Amygdala (tissue), 56 donors: ENCODE measurements around the gene NKPD1.
A peak's percentile ranks its signal among the peaks of the same experiment; 100 is the strongest.

ENCODE experiments used
- DNase-seq, 56 donors: peaks; one replicate each; lab custom pipeline; 2025; lab: John Stamatoyannopoulos, UW

Gene NKPD1

DNA sequence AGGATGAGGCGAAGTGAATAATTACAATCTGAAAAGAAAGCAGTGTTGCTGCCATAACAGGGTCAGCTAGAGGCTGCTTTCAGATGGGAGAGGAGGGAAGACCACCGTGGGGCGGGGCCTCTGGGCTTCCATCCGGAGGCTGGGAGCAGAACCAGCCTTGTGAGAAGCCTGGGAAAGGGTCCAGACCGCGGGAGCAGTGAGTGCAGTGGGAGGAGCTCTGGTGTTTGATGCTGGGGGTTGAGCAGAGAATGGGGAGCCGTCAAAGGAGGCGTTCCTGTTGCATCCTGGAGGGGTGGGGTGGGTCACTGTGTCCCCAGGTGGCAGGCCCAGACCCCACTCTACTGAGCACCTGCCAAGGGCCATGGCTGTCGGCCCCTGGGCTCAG, 18.1 kb downstream of the NKPD1 start:
- peak in 1 of 56 donors; percentile 27 for DNase-seq

DNA sequence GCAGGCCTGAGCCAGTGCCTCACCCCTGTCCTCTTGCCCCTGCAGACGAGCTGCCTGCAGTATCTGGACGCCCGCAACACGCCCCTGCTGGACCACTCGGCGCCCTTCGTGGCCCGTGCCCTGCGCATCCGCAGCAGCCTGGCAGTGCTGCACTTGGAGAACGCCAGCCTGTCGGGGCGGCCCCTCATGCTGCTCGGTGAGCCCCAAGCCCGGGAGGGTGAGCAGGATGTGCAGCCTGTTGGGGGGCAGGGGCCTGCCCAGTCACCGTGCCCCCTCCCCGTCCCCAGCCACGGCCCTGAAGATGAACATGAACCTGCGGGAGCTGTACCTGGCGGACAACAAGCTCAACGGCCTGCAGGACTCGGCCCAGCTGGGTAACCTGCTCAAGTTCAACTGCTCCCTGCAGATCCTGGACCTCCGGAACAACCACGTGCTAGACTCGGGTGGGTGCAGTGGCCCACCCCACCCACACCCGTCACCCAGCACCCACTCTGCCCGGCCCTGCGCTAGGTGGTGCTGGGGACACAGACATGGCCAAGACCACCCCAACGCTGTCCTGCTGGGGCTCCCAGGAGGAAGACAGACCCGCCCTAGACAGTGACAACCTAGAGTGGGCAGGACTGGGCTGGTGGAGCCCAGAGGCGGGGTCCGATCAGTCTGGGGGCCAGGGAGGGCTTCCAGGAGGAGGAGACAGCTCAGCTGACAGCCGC, 18.6 kb downstream of the NKPD1 start:
- no peak for DNase-seq

DNA sequence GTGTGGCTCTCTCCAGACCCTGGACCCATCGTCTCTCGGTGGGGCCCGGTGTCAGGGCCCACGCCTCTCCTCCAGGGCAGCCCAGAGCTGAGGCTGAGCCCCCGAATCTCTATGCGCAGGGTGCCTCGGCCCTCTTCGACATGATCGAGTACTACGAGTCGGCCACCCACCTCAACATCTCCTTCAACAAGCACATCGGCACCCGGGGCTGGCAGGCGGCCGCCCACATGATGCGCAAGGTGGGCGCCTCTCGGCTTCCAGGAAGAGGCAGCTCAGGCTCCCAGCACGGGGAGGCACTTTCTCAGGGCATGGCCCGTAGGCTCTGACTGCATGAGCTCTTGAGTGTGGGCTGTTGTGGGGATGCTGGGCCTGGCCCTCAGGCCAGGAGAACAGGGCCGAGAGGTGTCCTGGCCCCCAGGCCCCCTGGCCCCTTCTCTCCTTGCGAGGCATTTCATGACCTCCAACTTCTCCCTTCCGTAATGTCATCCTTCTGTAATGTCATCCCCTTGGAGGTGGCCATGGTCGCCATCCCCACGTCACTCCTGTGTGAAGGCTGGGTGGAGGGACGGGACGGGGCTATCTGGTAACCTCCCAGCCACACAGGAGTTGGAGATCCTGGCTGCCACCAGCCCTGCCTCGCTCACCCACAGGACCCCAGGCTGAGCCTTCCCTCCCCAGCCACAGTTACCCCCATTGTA, 19.4 kb downstream of the NKPD1 start:
- DNase-seq = peak in 1 of 56 donors; percentile 14

DNA sequence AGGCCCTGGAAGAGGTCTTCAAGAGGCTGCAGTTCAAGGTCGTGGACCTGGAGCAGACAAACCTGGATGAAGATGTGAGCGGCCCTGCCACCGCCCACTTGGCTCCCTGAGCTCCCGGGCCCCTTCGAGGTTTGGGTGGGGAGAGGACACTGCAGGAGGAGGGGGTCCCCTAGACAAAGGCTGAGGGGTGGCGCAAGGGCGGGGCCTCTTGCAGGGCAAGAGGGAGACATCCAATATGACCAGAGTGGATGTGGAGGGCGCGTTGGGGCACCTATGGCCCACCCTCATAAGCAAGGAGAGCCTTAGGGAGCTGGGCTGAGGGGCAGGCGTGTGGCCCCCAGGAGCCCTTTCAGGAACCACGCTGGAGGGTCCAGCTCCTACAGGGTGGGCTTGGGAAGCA, 20.2 kb downstream of the NKPD1 start:
- no peak for DNase-seq

DNA sequence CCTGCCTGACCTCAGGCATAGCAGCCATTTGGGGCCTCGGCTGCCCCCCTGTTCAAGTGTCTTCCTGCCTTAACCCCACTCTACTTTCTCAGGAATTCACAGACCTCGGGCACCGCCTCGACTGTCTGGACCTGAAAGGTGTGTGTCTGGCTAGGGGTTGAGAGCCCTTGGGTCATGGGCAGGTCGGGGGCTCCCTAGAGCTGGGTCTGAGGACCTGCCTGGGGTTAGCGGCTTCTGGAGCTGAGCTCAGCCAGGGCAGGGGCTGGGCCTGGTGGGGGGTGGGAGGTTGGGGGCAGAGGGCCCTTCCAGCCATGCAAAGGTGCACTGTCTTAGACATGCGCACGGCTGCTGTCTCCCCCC, 20.7 kb downstream of the NKPD1 start:
- no peak for DNase-seq

DNA sequence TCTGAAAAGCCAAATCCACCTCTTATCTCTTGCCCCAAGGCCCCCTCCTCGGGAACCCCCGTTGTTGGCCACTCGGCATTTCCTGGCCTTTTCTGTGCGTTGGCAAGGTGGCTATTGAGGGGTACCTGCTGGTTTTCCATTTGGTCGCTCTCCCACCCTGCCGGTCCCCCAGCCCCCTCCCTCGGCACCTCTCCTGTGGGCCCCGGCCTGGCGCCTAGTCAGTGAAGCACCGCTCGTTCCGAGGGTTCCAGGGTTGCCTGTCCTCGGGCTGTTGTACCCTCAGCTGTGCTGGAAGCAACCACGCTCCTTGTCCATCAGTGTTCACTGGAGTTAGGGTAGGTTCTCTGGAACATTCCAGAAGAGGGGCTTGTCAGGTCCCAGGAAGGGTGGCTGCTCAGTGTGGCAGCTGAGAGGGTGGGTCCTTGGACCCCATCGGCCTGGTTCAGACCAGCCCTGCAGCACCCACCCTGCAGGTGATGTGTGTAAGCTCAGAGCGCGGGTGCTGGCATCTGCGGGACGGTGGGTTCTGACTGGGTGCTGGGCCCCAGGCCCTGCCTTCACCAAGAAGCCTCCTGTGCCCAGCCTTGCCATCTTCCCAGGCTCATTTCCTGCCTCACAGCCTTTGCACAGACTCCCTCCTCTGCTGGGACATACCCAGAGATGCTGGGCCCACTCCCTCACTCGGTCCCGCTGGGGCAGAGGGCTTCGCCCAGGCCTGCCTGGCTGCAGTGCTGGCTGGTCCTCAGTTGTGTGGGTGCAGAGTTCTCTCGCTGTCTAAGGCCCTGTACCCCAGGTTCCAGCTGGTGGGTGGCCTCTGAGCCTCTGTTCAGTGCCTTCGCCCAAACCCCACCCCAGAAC, 21.3 kb downstream of the NKPD1 start:
- DNase-seq = no peak

DNA sequence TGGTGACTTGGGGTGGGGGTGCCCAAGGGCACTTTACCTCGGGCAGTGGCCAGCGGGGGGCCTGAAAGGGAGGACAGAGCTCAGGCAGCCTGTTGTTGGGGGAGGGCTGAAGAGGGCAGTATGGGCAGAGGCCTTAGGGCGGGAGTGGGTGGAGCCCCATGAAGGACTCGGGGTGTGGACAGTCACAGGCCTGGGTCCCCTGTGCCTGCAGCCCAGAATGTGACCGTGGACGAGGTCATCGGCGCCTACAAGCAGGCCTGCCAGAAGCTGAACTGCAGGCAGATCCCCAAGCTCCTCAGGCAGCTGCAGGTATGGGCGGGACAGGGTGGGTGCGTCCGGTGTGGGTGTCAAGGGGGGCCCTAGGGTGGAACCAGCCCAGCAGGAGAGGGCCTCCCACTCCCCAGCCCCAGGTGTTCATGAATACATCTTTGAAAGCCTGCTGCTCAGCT, 22.5 kb downstream of the NKPD1 start:
- DNase-seq = no peak

DNA sequence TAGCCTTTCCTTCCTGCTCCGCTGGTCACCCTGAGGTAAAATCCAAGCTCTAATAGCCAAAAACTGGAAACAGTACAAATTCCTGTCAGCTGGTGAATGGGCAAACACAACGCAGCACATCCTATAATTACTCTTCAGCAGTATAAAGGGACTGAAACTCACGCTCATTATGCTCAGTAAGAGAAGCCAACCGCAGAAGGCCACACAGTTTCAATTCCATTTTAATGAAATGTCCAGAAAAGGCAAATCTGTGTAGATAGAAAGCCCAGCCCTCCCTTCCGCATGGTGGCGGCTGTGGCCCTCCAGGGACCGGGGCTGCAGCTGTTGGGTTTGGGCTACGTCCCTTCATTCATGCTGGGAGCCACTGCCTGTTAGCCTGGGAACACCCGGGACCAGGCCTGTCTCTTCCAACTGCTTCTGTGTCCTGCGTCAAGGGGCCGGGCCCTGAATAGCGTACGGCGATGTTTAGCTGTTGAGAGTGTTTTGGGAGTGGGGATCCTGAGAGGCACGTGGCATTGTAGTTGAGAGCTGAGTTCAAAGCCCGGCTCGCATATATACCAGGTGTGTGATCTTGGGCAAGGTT, 23.5 kb downstream of the NKPD1 start:
- peak in 23 of 56 donors; percentile 8 to 63 (median 34) for DNase-seq

DNA sequence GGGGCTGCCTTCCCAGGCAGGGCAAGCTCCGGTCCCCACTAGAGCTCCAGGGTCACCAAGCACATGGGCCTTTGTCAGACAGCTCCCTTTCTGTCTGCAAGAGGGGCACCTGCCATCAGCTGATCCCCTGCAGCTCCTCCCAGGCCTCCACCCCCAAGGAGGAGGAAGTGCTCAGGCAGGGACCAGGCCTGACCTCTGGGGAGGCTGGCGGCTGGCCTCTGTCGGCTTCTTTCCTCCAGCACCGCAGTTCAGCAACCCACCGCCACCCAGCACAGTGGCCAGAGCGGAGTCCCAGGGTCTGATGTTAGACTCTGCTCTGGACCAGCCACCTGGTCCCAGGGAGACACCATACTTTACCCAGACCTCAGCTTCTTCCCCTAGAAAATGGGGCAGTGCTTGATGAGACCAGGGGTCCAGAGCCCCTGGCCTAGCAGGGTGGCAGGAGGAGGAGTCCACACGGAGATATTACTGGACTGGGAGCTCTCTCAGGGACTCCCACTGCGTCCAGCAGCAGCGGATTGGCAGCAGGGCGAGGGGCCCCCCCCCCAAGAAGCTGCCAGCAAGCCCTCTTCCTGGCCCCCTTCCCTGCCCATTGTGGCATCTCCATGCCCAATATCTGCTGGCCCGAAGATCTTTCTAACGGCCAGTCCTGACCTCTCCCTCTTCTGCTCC, 24.1 kb downstream of the NKPD1 start:
- DNase-seq = no peak

DNA sequence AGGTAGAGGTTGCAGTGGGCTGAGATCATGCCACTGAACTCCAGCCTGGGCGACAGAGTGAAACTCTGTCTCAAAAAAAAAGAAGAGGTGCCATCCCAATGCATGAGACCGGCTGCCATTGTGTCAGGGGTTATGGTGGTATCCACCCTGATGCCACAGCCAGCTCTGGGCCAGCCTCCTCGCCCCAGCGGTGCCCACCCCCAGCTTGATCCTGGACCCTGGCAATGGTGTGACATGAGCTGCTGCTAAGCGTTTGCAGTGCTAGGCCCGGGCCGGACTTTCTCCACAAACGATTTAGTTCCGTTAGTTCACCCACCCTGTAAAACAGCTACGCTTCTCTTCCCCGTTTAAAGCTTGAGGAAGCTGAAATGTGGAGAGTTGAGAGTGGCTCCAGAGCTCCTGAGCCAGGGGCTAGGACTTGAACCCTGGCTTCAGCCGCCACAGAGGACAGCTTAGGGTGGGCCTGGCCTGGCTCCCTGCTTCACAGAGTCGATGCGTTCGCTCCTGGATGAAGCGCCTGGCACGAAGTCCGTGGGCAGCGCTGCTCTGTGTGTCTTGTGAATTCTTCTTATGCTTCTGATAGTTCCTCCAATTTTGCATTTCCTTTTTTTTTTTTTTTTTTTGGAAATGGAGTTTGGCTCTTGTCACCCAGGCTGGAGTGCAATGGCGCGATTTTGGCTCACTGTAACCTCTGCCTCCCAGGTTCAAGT, 25.5 kb downstream of the NKPD1 start:
- DNase-seq = no peak

DNA sequence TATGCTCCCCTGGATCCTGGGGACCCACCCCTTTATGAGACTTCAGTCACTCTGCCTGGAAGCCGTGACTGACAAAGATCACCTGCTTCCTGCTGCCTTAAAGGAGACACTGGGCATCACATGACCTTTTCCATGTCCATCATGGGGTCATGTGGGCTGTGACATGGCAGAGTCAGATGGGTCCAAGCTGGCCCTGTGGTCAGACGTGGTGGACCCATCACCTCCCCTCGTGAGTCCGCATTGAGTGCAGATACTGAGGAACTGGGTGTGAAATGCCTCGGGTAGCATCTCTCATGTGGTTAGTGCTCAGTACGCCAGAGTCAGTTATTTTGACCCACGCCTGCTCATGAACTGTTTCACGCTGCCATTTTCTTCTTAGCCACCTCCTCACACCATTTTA, 27.1 kb downstream of the NKPD1 start:
- DNase-seq = no peak

DNA sequence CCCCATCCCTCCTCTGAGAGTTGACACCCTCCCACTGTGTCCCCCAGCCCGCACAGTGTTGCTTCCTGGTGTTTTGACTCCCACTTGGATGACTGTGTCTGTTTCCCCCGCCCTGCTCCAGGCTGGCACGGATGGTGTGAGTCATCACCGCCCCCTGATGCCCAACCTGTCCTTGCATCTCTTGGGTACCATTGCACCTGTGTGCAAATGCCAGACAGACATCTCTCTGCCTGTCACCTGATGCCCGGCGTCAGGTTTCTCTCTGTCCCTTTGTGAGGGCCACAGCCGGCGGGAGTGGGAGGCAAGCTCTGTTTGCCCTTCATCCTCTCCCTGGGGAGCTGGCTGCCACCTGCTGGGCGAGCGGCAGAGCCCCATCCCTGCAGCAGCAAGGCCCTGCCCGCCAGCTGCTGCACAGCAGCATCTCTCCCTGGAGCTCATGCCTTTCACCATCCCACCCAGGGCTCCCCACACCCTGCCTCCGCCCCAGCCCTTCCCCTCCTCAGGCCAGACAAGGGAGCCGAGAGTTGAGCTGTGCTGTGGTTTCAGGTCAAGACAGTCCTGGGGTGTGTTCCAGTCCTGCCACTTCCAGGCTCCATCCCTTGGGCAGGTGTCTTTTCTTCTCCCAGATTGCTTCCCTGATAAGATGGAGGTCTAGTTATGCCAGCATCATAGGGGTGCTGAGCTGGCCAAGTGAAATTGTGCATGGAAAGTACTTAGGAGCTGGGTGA, 29.7 kb downstream of the NKPD1 start:
- peak in 41 of 56 donors; percentile 6 to 81 (median 35) for DNase-seq

DNA sequence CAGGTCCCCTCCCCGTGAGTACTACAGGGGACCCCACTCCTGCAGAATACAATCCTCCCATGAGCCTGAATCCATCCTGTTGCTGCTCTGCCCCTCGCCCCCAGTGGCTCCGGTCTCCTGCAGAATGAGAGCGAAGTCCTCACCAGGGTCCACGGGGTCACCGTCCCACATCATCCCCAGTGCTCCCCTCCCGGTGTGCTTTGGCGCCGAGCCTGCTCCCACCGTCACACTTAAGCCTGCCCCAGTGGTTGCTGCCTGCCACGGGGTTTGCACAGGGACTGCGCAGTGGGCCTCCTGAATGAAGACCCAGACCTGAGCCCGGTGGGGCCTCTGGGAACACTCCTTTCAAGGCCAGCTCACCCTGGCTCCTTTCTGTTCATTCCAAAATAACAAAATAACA, 30.5 kb downstream of the NKPD1 start:
- no peak for DNase-seq

DNA sequence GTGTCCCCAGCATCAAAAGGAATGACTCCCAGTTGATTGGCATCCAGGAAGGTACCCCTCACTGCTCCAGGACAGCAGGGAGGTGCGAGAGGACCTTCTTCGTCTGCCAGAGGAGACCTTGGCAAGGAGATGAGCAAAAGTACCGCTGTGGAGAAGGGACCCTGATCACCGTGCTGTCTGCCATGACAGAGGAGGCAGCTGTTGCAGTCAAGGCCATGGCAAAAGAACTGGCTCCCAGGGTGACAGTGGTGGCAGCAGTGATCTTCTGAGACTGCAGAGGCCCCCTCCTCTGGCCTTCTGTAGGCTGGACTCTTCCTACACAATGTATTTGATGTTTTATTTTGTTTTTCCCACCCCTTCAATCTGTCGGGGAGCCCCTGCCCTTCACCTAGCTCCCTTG, 32.0 kb downstream of the NKPD1 start:
- DNase-seq = no peak

DNA sequence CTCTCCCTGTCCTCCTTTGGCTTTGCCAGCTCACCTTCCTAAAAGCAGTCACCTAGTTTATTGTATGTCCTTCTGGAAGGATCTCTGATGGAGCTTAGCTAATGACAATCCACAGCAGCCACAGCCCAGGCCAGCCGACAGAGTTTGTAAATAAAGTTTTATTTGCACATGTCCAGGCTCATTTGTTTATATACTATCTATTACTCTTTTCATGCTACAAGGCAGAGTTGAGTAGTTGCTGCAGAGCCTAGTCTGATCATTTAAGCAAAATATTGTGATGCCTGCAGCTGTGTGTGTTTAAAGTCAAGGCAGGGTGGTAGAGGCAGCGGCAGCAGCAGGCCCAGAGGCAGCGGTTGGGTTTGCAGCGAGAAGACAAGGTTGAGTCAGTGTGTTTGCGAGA, 32.6 kb downstream of the NKPD1 start:
- DNase-seq = no peak

DNA sequence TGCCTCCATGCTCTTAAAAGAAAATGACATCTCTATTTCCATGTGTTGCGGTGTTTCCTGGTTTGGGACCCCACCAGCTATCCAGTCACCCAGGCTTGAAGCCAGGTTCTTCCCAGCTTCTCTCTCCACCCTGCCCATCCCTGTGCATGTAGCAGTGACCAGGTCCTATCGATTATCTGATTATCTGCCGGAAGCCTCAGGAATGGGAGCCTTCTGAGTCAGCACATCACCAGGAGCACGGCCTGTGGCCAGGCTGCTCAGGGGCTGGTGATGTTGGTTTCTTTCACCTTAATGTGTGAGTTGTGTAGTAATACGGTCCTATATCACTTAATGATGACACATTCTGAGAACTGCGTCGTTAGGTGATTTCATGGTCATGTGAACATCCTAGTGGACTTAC, 34.1 kb downstream of the NKPD1 start:
- no peak for DNase-seq

DNA sequence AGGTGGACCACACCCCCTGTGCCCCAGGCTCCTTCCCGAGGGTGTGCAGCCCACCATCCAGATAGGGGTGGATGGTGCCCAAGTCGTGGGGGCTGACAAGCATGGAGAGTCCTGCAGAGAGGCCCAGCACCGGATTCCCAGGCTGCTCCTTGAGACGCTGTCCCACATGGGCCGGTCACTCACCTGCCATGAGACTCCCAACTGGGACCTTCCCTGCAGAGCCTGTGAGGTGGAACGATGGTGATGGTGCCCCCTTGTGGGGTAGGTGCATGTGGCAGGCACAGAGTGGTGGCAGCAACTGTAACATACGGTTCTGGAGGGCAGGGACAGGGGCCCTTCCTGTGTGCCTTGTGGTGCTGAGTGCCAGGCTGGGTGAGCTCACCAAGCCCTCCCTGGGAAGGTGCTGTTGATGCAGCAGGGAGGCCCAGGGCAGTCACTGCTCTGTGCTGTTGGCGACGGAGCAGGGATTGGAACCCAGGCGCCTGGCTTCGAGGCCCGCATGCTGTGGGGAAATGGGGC, 34.7 kb downstream of the NKPD1 start:
- peak in 20 of 56 donors; percentile 4 to 61 (median 28) for DNase-seq

DNA sequence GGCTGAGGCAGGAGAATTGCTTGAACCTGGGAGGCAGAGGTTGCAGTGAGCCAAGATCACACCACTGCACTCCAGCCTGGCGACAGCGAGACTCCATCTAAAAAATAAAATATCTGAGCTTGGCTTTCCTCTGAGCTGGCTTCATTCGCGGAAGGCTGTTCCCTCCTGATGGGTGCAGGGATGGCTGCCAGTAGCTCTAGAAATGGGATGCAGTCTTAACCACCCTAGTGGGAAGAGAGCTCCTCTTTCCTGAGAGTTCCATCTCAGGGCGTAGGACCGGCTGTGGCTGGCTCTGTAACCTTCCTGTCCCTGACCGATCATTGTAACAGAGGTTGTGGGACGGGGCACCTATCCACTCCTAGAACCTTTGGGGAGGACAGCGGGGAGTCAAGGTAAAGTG, 35.4 kb downstream of the NKPD1 start:
- DNase-seq = no peak

DNA sequence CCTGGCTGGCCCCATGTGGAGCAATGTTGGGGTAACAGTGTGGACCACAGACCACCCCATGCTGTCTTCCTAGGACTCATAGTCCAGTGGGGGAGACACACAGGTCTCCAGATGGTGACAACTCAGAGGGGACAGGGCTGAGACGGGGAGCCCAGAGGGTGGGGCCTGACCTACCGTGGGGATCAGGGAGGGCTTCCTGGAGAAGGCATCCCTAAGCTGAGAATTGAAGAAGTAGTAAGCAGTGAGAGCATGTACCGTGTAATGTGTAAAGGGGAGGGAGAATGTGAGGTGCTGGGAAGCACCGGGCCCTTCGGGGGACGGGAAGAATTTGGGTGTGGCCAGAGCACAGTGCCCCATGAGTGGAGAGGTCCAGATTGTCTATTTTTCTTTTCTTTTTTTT, 36.8 kb downstream of the NKPD1 start:
- DNase-seq = no peak
